Esophagus squamous epithelium (tissue), 4 donors: ENCODE data around the gene PNPO.

ENCODE experiments used
- CTCF ChIP-seq, 6 experiments: fragments of 450-650 bp in 4 of 6; fragments of 200-600 bp in 2 of 6; sonication (generic) in 2 of 6; IDR thresholded peaks; one replicate each; pipeline ENCODE4 v1.5.1; 2016 to 2019; ENCODE audit warnings: antibody characterized with exemption in 6 of 6, mild to moderate bottlenecking in 4 of 6, moderate library complexity in 4 of 6
- POLR2A ChIP-seq, 4 donors: fragments of 450-650 bp; IDR thresholded peaks; one replicate each; pipeline ENCODE4 v1.6.1; 2017; ENCODE audit warnings: antibody characterized with exemption in 4 of 4, mild to moderate bottlenecking in 4 of 4, moderate library complexity in 3 of 4

GRCh38 chr17:47957591-47958490, 16.5 kb downstream of the PNPO start, which contains the start of gene PRR15L:
- TF ChIP-seq CTCF (IDR thresholded peaks at IDR 0.05) (no peak), POLR2A (IDR thresholded peaks at IDR 0.05) (peak in 1 of 4 donors; percentile 35)
